Stimulated activated CD8-positive, alpha-beta memory T cell treated with anti-CD3 and anti-CD28 coated beads, Interleukin-15, amount 100 ng/mL, for 4 hours (primary cell): ENCODE data around the gene HSPA1L.
A peak's percentile ranks its signal among the peaks of the same experiment; 100 is the strongest.
"Not testable (repeated sequence)": the region's sequence is repeated elsewhere in the genome, so short reads cannot be mapped to it uniquely, and the experiment has no call there.

Experiments
- DNase-seq, 2 donors: peaks; one replicate each; pipeline ENCODE4 v3.0.0-alpha.2; 2020; ENCODE audit warnings: low read depth in 2 of 2

HSPA1L gene

DNA sequence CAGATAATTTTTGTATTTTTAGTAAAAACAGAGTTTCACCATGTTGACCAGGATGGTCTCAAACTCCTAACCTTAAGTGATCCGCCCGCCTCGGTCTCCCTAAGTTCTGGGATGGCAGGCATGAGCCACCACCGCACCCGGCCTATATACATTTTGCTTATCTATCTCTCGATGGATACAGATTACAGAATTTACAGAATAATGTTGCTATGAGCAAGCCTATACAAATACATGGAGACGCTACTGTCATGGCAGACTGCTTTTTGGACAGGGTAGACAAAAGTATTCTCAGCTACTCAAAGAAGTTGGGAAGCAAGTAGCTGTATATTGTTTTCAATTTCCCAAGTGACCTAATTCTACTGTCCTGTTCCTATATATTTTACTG lies 1.6 kb downstream of the HSPA1L start:
- no peak for DNase-seq

DNA sequence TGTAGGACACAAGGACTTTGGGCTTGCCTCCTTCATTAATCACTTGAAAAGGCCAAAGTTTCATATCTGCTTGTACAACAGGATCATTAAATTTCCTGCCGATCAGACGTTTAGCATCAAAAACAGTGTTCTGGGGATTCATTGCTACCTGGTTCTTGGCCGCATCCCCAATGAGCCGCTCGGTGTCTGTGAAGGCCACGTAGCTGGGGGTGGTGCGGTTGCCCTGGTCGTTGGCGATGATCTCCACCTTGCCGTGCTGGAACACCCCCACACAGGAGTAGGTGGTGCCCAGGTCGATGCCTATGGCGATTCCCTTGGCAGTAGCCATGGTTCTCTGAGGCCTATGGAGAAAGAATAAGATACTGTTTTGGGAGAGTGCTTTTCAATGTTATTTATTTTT lies 3.4 kb downstream of the HSPA1L start:
- no peak for DNase-seq

DNA sequence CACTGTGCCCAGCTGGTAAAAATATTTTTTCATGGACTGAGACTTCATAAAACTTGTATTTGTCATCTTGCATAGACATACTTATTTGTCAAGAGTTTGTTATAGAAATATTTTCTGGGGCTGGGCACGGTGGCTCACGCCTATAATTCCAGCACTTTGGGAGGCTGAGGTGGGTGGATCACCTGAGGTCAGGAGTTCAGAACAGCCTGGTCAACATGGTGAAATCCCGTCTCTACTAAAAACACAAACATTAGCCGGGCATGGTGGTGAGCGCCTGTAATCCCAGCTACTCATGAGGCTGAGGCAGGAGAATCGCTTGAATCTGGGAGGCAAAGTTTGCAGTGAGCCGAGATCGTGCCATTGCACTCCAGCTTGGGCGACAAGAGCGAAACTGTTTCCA lies 6.5 kb downstream of the HSPA1L start:
- DNase-seq = not testable (repeated sequence)

DNA sequence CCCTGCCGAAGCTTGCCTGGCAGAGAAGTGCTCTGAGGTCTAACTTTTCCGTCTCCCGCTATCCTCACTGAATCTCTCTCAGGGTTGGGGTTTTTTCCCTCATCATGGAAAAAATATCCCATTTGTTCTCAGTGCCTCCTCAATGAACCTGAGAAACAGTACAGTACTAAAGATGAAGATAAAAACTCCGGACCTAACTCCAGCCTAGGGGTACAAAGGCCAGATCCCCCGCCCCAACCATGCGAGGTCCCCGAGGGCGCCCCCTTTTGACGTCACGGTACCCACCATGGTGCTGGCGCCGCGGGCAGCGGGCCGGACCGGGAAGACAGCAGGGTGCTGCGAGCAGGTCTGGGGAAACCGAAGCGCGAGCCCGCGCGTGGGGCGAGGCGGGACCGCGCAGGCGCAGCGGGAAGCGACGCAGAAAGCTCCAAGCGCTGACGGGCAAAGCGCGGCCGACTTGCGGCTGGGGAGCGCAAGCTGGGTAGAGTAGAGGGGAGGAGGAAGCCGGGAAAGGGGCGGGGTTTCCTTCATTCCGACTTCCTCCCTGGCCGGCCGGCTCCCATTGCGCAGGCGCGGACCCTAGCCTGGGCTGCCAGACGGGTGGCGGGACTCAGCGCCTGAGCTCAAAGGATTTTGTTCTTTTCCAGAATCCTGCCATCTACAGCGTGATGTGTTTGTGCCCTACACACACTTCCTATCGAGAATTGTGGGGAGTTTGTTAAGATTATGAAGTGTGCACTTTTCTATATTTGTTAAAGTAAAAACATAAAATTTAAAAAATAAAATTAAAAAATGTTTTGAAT lies 8.4 kb downstream of the HSPA1L start, which contains the start of gene LSM2:
TSS of gene LSM2 (minus strand) at position 497 of the 803 bp plus-strand sequence. CDS start at position 288, 209 bp downstream.
- DNase-seq = peak; percentile 95

DNA sequence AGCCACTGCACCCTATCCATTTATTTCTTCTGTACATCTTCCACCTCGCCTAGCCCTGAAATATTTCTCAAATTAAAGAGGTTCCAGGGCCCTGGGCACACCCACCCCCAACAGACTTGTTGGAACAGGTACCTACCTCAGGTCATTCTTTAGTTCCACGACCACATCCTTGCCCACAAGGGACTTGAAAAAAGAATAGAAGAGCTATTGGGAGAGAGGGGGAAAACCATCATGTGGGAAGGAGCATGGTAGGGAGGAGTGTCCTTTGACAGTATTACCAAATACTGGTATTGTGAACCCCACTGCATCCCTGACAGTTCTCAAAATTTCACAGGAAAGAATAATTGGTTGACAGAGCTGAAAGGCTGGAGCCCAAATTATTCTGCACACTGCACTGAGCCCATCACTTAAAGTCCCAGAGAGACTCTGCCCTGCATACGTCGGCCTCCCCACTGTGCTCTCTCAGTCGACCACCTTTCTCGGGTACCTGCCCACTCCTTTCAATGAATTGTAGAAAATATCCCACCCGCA lies 9.1 kb downstream of the HSPA1L start:
- DNase-seq = no peak

DNA sequence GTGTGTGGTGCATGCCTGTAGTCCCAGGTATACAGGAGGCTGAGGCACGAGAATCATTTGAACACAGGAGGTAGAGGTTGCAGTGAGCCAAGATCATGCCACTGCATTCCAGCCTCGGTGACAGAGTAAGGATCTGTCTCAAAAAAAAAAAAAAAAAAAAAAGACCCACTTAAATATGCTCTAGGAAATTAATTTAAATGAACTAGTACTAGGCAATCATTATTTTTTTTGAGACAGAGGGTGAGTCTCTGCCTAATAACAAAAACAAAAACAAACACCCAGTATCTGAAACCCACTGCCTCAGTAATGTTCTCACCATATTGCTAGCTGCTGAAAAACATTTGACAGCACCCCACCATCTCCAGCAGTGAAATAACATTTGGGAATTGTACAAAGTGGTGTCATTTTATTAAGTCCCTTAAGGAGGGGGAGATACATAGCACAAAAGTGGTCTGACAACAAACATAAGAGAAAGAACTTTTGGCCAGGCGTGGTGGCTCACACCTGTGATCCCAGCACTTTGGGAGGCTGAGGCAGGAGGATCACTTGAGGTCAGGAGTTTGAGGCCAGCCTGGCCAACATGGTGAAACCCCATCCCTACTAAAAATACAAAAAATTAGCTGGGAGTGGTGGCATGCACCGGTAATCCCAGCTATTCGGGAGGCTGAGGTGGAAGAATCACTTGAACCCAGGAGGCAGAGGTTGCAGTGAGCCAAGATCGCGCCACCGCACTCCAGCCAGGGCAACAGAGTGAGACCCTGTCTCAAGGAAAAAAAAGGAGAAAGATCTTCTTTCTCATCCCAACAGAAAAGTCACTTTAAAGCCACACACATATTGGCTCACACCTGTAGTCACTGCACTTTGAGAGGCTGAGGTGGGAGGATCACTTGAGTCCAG lies 13.8 kb downstream of the HSPA1L start:
- not testable (repeated sequence) for DNase-seq

DNA sequence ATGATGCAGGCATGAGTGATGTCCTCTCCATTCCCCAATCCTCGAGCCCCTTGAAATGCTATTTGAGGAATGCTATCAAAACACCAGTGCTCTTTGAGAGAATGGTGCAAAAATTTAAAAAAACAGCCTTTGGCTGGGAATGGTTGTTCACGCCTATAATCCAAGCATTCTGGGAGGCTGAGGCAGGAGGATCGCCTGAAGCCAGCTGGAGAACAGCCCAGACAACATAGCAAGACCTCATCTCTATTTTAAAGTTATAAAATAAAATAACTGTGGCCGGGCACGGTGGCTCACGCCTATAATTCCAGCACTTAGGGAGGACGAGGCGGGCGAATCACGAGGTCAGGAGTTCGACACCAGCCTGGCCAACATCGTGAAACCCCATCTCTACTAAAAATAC lies 15.3 kb downstream of the HSPA1L start:
- DNase-seq = no peak

DNA sequence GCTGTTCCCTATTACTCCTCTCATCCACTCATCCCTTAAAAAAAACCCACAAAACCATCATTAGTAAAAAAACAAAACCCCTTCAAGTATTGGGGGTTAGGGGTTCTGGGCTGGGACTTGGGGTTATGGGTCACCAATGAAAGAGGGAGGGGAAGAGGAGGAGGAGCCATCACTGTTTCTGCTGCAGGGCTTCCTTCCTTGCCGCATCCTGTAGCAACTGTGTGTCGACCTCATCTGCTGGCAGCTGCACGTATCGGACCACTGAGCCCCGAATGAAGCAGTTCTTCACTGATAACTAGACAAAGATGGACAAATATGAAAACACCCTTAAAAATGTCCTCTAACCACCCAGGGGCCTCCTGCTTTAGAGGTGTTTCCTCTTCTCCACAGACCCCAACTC lies 17.5 kb downstream of the HSPA1L start:
- DNase-seq = no peak

DNA sequence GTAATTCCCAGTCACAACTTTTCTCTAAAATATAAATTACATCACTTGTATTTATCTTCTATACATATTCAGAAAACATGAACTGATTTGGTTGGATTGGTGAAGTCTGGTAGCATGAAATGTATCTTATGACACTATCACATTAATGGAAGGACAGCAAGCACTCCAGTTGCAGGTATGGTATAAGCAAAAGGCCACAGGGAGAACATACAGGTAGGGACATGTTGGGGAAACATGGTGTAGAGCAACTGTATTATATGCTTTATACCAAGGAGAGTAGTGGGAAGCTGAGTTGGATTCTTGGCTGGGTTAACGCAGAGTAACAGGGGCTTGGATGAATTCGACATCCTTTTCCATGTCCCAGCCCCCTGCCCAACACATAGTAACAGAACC lies 18.1 kb downstream of the HSPA1L start:
- no peak for DNase-seq

DNA sequence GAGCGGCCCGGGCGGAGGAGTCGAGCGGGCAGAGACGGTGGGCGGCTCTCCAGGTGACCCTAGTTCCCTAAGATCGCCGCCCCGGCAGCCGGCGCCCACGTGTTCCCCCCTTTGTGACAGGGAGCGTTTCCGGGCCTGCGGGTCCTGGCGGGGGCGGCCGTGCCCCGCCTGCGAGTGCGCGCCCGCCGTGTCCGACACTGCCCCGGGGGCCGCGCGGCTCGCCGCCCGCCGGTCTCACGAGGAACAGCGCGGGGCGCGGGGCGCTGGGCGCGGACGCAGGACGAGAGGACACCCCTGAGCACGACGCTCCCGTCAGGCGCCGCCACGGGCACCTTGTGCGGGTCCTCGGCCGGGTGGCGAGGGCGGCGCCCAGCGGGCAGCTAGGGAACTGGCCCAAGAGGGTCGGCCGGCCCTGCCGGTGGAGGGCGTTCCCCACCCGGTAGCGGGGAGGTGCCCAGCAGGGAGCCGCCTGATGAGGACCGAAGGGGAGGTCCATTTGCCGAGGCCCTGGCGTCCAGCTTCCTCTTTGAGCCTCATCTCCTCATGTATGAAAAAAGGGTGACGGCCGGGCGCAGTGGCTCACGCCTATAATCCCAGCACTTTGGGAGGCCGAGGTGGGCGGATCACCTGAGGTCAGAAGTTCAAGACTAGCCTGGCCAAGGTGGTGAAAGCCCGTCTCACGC lies 19.3 kb downstream of the HSPA1L start, which contains the start of gene VARS1:
TSS of gene VARS1 (minus strand) at position 137 of the 683 bp plus-strand sequence. CDS start 535 bp downstream, outside the sequence.
- peak; percentile 62 to 72 for DNase-seq

DNA sequence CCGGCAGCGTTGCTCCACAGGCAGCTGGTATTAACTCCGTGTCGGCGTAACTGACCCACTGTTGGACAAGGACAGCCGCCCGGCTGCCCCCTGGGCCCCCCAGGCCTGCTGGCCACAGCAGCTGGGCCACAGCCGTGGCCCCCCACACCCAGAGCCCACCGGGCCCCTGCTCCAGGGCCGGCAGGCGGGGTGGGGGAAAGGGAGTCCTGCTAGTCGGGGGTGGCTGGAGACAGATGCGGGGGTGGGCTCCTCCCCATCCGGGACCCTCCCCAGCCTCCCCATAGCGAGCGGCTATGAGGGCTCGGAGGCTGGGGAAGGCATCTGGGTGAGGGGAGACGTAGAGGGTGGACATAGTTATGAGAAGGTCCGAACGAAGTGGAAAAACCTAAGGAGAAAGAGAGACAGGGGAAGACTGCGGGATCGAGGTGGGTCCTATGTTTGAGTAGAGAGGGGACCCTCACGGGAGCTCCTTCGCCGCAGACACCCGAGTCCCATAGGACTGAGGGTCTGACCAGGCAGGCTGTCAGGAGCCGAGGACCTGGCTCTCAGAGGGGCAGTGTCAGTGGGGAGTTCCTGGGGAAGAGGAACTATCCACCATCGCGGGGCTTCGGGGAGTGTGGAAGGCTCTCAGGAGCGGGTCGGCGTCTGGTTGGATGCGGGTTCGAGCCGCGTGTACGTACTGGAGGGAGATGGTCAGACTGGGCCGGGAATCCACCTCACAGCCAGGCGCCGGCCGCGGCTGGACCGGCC lies 20.0 kb downstream of the HSPA1L start:
- no peak for DNase-seq

DNA sequence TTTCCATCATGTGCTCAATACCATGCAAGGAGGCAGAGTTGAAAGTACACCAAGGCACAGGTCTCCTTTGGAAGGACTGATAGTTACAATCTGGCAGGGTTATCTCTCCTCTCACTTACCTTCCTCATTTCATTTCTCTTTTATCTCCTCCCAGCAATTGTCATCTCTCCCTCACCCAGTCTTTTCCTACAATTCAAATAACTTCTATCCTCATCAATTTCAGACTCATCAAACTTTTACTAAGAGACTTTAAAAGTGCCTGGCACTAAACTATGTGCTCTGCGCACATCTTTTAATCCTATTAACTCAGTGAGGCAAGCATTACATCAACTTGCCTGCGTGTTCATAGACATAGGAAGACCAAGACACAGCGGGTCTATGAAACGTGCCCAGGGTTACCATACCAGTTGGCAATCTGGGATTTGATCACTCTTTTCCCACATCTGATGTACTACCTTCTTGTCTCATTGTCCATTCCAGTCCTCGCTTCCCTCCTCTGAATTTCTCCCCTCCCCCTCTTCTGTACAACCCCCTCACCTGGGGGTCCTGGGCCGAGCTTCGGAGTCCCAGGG lies 20.7 kb downstream of the HSPA1L start:
- DNase-seq = no peak

DNA sequence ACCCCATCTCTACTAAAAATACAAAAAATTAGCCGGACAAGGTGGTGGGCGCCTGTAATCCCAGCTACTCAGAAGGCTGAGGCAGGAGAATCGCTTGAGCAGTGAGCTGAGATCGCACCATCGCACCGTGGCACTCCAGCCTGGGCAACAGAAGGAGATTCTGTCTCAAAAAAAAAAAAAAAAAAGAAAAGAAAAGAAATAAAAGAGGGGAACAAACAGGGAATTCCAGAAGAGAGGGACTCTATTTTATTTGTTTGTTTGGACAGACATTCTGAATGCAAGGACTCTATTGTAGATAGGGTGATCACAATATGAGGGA lies 21.2 kb downstream of the HSPA1L start:
- DNase-seq = not testable (repeated sequence)

DNA sequence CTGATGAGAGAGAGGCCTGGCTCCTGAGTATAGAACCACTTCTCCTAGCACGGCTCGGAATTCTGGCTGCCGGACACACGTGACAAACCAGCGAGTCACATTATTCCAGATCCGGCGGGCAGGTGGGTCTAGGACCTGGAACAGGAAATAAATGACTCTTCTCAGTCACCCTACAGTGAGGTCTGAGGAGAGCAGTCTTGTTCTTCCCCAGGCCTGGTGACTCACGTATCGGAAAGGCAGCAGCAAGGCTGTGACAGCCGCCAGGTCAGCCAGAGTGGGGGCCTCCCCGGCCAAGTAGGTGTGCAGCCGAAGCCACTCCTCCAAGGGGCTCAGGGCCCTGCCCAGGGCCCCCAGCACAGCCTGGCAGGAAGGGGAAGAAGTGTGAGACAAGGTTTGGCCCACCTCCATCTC lies 22.3 kb downstream of the HSPA1L start:
- DNase-seq = no peak

DNA sequence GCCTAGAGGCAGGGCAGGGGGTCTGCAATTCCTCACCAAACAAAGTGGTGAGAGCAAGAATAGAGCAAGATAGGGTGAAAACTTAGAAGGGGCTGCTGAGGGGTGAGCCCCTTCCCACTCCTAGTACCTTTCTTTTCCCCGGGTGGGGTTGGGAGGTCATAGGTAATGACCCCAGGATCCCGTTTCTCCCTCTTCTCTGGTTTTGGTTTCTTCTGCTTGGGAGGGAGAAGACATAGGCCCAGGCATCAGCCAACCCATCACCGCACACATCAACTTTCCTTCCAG lies 23.1 kb downstream of the HSPA1L start:
- DNase-seq = no peak

DNA sequence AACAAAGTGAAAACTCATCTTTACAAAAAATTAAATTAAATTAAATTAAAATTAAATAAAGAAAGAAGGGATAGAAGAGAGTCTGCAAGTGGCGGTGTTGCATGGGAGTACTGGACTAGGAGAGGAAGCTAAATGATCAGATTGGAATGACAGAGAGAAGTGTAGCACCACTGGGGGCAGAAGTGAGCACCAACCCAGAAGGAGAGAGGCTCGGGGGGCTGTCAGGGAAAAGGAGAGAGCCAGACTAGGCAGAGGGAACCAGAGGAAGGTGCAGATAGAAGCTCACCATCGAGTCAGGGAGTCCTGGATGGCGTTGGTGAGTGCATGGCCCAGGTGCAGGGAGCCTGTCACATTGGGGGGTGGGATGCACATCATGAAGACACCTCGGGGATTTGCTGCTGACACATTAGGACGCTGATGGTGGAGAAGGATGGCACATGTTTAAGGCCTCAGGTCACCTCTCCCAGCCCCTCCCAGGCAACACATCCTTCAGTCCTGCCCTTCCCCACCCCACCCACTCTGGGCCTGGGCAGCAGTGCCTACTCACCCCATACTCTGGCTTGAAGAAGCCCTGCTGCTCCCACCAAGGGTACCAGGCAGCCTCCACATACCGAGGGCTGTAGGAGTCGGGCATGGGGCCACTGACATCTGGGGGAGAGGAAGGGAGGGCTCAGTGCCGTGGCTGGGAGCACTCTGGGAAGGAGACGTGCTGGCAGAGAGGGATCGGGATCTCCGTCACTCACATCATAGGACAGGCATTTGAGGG lies 23.6 kb downstream of the HSPA1L start:
- no peak for DNase-seq

DNA sequence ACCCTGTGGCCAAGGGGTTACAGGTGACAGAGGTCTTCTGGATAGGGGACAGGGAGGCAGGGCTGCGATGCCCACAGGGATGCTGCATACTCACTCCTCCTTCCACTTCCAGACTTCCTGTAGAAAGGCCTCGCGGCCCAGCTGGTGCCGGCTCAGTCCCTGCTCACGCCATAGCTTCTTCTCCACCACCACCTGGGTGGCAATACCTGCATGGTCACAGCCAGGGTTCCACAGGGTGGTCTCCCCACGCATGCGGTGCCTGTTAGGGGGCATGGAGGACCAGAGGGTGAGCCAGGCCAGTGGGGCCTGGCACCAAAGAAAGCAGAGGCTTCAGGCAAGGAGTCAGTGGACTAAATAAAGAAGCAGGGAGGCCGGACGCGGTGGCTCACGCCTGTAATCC lies 29.6 kb downstream of the HSPA1L start:
- DNase-seq = no peak

DNA sequence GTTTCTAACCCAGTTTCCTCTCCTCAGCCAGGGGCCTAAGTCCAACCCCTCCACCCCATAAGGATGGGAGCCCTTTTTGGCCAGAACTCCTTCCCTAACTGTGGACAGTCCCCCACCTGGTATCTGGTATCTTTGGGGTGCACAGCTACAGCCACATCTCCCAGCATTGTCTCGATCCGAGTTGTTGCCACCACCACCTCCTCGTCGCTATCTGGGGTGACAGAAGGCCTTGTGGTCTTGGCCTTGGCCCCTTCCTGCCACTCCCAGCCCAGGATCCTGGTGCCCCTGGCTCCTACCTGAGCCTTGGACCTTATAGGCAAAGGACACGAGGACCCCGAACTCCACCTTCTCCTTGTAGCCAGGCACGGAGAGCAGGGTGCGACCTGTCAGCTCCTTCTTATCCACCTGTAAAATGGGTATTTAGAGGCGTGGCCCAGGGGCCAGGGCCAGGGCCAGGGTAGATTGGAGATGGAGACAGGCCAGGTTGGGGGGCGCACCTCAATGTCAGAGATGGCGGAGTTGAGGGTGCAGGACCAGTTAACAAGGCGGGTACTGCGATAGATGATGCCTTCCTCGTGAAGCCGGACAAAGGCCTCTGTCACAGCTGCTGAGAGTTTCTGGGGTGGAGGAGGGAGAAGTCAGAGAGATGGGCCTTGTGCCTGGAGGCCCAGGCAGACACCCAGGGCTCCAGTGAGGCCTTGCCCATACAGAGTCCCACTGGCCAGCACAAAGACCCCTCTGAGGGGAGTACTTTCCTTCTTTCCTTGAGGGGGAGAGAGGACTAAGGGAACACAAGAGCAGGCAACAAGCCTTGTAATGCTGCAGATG lies 30.8 kb downstream of the HSPA1L start:
- DNase-seq = no peak

DNA sequence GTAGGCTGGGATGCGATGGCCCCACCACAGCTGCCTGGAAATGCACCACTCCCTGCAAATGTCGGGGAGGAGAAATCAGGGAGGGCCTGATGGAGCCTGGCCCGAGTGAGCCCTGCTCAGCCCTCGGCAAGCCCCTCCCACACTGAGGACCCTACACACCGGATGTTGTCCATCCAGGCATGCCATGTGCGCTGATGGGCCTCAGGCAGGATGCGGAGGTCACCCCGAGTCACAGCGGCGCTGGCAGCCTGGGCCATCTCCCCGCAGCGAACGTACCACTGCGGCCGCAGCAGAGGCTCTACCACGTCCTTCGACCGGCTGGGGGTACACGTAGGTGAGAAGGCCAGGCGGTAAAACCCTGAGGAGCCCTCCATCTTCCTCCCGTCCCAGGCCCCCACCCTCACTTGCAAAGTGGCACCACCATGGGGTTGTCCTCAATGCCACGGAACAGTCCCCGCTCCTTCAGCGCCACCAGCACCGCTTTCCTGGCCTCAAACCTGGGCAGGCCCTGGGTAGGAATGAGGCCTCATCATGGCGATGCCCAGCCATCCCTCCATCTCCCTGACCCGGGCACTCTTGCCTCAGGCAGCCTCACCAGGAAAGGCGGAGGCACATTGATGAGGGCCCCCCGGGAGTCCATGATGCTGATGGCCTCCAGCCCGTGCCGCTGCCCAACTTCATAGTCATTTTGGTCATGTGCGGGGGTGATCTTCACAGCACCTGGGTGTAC lies 32.8 kb downstream of the HSPA1L start:
- DNase-seq = no peak
